ENCODE measurements around the gene CD2AP. TPM values are rescaled to one million over a fixed set of nuclear protein-coding genes. Genes with fewer than 3 reads are reported as not detected.

The CD2AP gene
- total RNA-seq, 2 experiments from 2014 or later = 28.3 to 29.2 TPM

- POLR2A ChIA-PET = no interaction called here
- Mint-ChIP-seq H3K36me3 (ENCODE audit: low read depth) (peaks cover 12% of the 10 kb centered on the region), H3K4me3 (no peak overlapping the region), H3K27ac (no peak overlapping the region), H3K4me1 (ENCODE audit: low read depth) (peaks cover 79% of the 10 kb centered on the region), H3K27me3 (no peaks in the 10 kb centered on the region), H3K9me3 (no peaks in the 10 kb centered on the region)
- CTCF ChIA-PET = no interaction called here
- intact Hi-C loops (cut with micrococcal nuclease) = no loop called here
- no peak for TF ChIP-seq CTCF (IDR thresholded peaks at IDR 0.05)
- DNase-seq (no peak), ATAC-seq (no peak)
These were observed 19.5 kb downstream of the CD2AP start for GRCh38 chr6:47496935-47497579.

- Mint-ChIP-seq H3K27ac (no peak overlapping the region), H3K4me1 (ENCODE audit: low read depth) (peaks cover 47% of the 10 kb centered on the region), H3K36me3 (ENCODE audit: low read depth) (peaks cover 27% of the 10 kb centered on the region), H3K4me3 (no peak overlapping the region), H3K27me3 (no peaks in the 10 kb centered on the region), H3K9me3 (peaks cover 4% of the 10 kb centered on the region)
- POLR2A ChIA-PET = interaction anchor here (0.6 kb wide), 1 partner anchor 35 kb away, joined by 3 read pairs; no protein-coding TSS in a partner anchor
- CTCF ChIA-PET = no interaction called here
- ATAC-seq = no peak
- DNase-seq = no peak
- intact Hi-C loops (cut with micrococcal nuclease) = no loop called here
- TF ChIP-seq CTCF (IDR thresholded peaks at IDR 0.05) = no peak
These were observed 25.3 kb downstream of the CD2AP start for GRCh38 chr6:47502920-47503319.

GRCh38 chr6:47509937-47510336 lies 32.3 kb downstream of the CD2AP start:
- Mint-ChIP-seq H3K4me1 (ENCODE audit: low read depth) (peaks cover 28% of the 10 kb centered on the region), H3K27ac (no peak overlapping the region), H3K4me3 (no peak overlapping the region), H3K36me3 (ENCODE audit: low read depth) (peaks cover 59% of the 10 kb centered on the region), H3K9me3 (peaks cover 11% of the 10 kb centered on the region), H3K27me3 (no peaks in the 10 kb centered on the region)
- intact Hi-C loops (cut with micrococcal nuclease) = no loop called here
- ATAC-seq (no peak), DNase-seq (no peak)
- ChIA-PET CTCF (no interaction called here), POLR2A (interaction anchor here (1.1 kb wide), 1 partner anchor 32 kb away, joined by 3 read pairs; the partner anchor contains the start of gene CD2AP)
- no peak for TF ChIP-seq CTCF (IDR thresholded peaks at IDR 0.05)

GRCh38 chr6:47512872-47513271 lies 35.3 kb downstream of the CD2AP start:
- Mint-ChIP-seq H3K27ac (no peak overlapping the region), H3K27me3 (no peaks in the 10 kb centered on the region), H3K4me1 (ENCODE audit: low read depth) (peaks cover 34% of the 10 kb centered on the region), H3K36me3 (ENCODE audit: low read depth) (peaks cover 54% of the 10 kb centered on the region), H3K4me3 (no peak overlapping the region), H3K9me3 (peaks cover 9% of the 10 kb centered on the region)
- CTCF ChIA-PET = interaction anchor here (0.6 to 1.1 kb wide), 2 partner anchors 102 to 275 kb away, joined by 3 read pairs; no protein-coding TSS in a partner anchor
- POLR2A ChIA-PET = no interaction called here
- TF ChIP-seq CTCF (IDR thresholded peaks at IDR 0.05) = no peak
- intact Hi-C loops (cut with micrococcal nuclease) = no loop called here
- ATAC-seq = no peak
- DNase-seq = no peak

GRCh38 chr6:47519279-47519678 lies 41.7 kb downstream of the CD2AP start:
- CTCF ChIA-PET = interaction anchor here (1.2 kb wide), 1 partner anchor 10 kb away, joined by 4 read pairs; no protein-coding TSS in a partner anchor
- no peak for ATAC-seq
- Mint-ChIP-seq H3K27me3 (no peaks in the 10 kb centered on the region), H3K36me3 (ENCODE audit: low read depth) (peaks cover 13% of the 10 kb centered on the region), H3K9me3 (peaks cover 1% of the 10 kb centered on the region), H3K4me1 (ENCODE audit: low read depth) (peaks cover 52% of the 10 kb centered on the region), H3K27ac (no peak overlapping the region), H3K4me3 (no peak overlapping the region)
- intact Hi-C loops (cut with micrococcal nuclease) = no loop called here
- TF ChIP-seq CTCF (IDR thresholded peaks at IDR 0.05) = no peak
- POLR2A ChIA-PET = no interaction called here
- no peak for DNase-seq
